Liver (tissue), 9 donors: ENCODE data around the gene SPINK6. TPM values are rescaled to one million over a fixed set of nuclear protein-coding genes. Genes with fewer than 3 reads are reported as not detected.

Source experiments
- DNase-seq: peaks from one replicate; pipeline ENCODE4 v3.0.0-alpha.2; 2017; ENCODE audit warnings: low spot score
- H3K27ac ChIP-seq, 2 donors: one replicate each; pipeline ENCODE4 v1.7.0; 2013; ENCODE audit warnings: inconsistent platforms in 2 of 2, low read length in 2 of 2, control low read depth in 1 of 2, low read depth in 1 of 2, mild to moderate bottlenecking in 1 of 2
- H3K27me3 ChIP-seq, 4 donors: one replicate each; pipeline versions ENCODE4 v1.6.1 to v1.7.0; 2013; ENCODE audit warnings: low read length in 3 of 4, inconsistent platforms in 1 of 4, mild to moderate bottlenecking in 1 of 4, moderate library complexity in 1 of 4; ENCODE audit not compliant: control insufficient read depth in 4 of 4, insufficient read depth in 4 of 4
- H3K36me3 ChIP-seq, 4 donors: one replicate each; pipeline versions ENCODE4 v1.6.1 to v1.7.0; 2013; ENCODE audit warnings: low read length in 3 of 4, mild to moderate bottlenecking in 3 of 4, low read depth in 1 of 4, moderate library complexity in 1 of 4; ENCODE audit not compliant: control insufficient read depth in 4 of 4, insufficient read depth in 3 of 4
- H3K4me1 ChIP-seq, 4 donors: one replicate each; pipeline versions ENCODE4 v1.6.1 to v1.7.0; 2013; ENCODE audit warnings: low read length in 3 of 4, mild to moderate bottlenecking in 3 of 4, moderate library complexity in 1 of 4; ENCODE audit not compliant: control insufficient read depth in 4 of 4, insufficient read depth in 4 of 4
- H3K4me3 ChIP-seq, 3 donors: one replicate each; pipeline versions ENCODE4 v1.6.1 to v1.7.0; 2013; ENCODE audit warnings: low read length in 3 of 3, control low read depth in 1 of 3, low read depth in 1 of 3, mild to moderate bottlenecking in 1 of 3
- H3K9ac ChIP-seq, 2 donors: one replicate each; pipeline ENCODE4 v1.7.0; 2013; ENCODE audit warnings: low read length in 2 of 2, mild to moderate bottlenecking in 2 of 2, moderate library complexity in 2 of 2, control low read depth in 1 of 2, low read depth in 1 of 2
- H3K9me3 ChIP-seq, 4 donors: one replicate each; pipeline versions ENCODE4 v1.6.1 to v1.7.0; 2013; ENCODE audit warnings: low read length in 3 of 4; ENCODE audit not compliant: control insufficient read depth in 4 of 4
- EGR1 ChIP-seq, 2 donors: IDR thresholded peaks; 2 replicates each; pipeline ENCODE4 v1.6.1; 2016 to 2018; ENCODE audit warnings: antibody characterized with exemption in 2 of 2, low read depth in 2 of 2
- HNF4A ChIP-seq, 2 donors: conservative IDR thresholded peaks; 2 replicates each; pipeline ENCODE4 v1.6.1; 2016; ENCODE audit warnings: antibody characterized with exemption in 2 of 2, mild to moderate bottlenecking in 2 of 2
- HNF4G ChIP-seq: IDR thresholded peaks from 2 replicates; pipeline ENCODE4 v1.6.1; 2016; ENCODE audit warnings: antibody characterized with exemption
- NR2F2 ChIP-seq: IDR thresholded peaks from 2 replicates; pipeline ENCODE4 v1.6.1; 2016; ENCODE audit warnings: antibody characterized with exemption
- RXRA ChIP-seq, 2 donors: IDR thresholded peaks; 2 replicates each; pipeline ENCODE4 v1.6.1; 2017 to 2018; ENCODE audit warnings: antibody characterized with exemption in 2 of 2, mild to moderate bottlenecking in 1 of 2
- SP1 ChIP-seq: IDR thresholded peaks from 2 replicates; pipeline ENCODE4 v1.6.1; 2018; ENCODE audit warnings: antibody characterized with exemption, mild to moderate bottlenecking
- TAF1 ChIP-seq: conservative IDR thresholded peaks from 2 replicates; pipeline ENCODE4 v1.6.1; 2016; ENCODE audit warnings: antibody characterized with exemption, mild to moderate bottlenecking
- YY1 ChIP-seq: IDR thresholded peaks from 2 replicates; pipeline ENCODE4 v1.6.1; 2016; ENCODE audit warnings: antibody characterized with exemption, mild to moderate bottlenecking
- WGBS: extraction: QIAGEN DNeasy Blood & Tissue Kit; methylation state at CpG from one replicate; pipeline ENCODE4 v1.1.7; 2013; 5-methylcytosine and 5-hydroxymethylcytosine counted together
- polyA plus RNA-seq, 2 donors: library from polyadenylated mRNA; stranded (reverse) in 1 of 2; unstranded in 1 of 2; fragments of 200-250 nt in 1 of 2; fragments of >200 nt in 1 of 2; fragmentation: Nextera tagmentation in 1 of 2; extraction: Ambion mirVana in 1 of 2; gene quantifications; one replicate each; pipeline versions ENCODE4 v1.2.1 to v1.2.3, GENCODE V29; 2013 to 2015
- total RNA-seq, 2 donors: library from RNA; depleted of rRNA; stranded (reverse); fragments of >200 nt; gene quantifications; one replicate each; pipeline ENCODE4 v1.2.3, GENCODE V29; 2014
- TF ChIP-seq, protein P1 (sequence below): fragments of 150-350 bp; IDR thresholded peaks from 2 replicates; pipeline ENCODE4 v1.5.1; 2017; ENCODE audit warnings: improper control_type of control experiment, low read depth, low read length; ENCODE audit not compliant: missing input control
- TF ChIP-seq, protein P2 (sequence below): IDR thresholded peaks from 2 replicates; pipeline ENCODE4 v1.6.1; 2016; ENCODE audit warnings: antibody characterized with exemption
- TF ChIP-seq, protein P3 (sequence below): IDR thresholded peaks from 2 replicates; pipeline ENCODE4 v1.6.1; 2016; ENCODE audit warnings: antibody characterized with exemption
- TF ChIP-seq, protein P4 (sequence below): IDR thresholded peaks from 2 replicates; pipeline ENCODE4 v1.6.1; 2016; ENCODE audit warnings: antibody characterized with exemption
- TF ChIP-seq, protein P5 (sequence below): IDR thresholded peaks from 2 replicates; pipeline ENCODE4 v1.6.1; 2016; ENCODE audit warnings: antibody characterized with exemption, mild to moderate bottlenecking
- donor health status: healthy.
- donor health status: healthy.
- donor health status: healthy.
- donor health status: healthy.
- donor health status: healthy.

The SPINK6 gene
- total and polyA plus RNA-seq, 4 donors: not detected

DNA sequence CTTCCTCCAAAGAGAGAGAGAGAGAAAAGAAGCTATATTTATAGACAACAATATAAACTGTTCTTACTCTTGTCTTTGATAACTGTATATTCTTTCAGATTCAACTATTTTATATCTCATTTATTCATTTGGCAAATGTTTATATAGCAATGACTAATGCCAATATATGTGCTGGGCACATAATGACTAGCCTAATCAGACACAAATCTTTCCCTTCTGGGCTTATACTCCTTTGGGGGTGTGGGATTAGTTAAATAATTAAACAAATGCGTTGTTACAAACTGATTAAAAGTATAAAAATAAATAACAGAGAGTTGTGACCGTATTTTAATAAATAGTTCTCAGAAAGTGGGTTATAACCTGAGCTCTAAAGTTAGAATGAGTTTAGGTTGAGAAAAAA is 30.5 kb upstream of the SPINK6 start (continued):
- TF ChIP-seq, protein P1, sequence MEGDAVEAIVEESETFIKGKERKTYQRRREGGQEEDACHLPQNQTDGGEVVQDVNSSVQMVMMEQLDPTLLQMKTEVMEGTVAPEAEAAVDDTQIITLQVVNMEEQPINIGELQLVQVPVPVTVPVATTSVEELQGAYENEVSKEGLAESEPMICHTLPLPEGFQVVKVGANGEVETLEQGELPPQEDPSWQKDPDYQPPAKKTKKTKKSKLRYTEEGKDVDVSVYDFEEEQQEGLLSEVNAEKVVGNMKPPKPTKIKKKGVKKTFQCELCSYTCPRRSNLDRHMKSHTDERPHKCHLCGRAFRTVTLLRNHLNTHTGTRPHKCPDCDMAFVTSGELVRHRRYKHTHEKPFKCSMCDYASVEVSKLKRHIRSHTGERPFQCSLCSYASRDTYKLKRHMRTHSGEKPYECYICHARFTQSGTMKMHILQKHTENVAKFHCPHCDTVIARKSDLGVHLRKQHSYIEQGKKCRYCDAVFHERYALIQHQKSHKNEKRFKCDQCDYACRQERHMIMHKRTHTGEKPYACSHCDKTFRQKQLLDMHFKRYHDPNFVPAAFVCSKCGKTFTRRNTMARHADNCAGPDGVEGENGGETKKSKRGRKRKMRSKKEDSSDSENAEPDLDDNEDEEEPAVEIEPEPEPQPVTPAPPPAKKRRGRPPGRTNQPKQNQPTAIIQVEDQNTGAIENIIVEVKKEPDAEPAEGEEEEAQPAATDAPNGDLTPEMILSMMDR: no peak
- no peak for TF ChIP-seq EGR1 (IDR thresholded peaks at IDR 0.05; ENCODE audit: low read depth in 2 of 2)
- TF ChIP-seq, protein P2, sequence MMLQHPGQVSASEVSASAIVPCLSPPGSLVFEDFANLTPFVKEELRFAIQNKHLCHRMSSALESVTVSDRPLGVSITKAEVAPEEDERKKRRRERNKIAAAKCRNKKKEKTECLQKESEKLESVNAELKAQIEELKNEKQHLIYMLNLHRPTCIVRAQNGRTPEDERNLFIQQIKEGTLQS: no peak
- no peak for TF ChIP-seq YY1
- TF ChIP-seq, protein P3, sequence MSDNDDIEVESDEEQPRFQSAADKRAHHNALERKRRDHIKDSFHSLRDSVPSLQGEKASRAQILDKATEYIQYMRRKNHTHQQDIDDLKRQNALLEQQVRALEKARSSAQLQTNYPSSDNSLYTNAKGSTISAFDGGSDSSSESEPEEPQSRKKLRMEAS: no peak

DNA sequence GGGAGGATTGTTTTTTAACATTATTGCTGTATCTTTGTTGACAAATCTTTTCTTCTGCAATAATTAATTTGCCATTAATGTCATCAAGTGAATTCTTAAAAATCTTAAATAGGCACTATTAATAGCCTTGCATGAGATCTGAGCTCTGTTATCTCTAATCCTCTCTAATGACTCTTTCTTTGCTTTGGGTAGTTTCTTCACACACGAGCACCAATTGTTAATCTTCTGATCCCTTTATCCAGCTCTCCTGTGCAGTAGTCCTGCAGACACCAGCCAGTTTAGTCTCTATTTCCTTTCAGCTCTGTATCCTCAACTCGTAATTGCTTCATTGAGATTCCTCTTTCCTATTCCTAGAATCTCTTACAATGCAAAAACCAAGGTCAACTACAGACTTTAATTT is 26.4 kb upstream of the SPINK6 start:
- H3K4me3 ChIP-seq: no peak overlapping the region
- TF ChIP-seq YY1 (no peak), HNF4A (conservative IDR thresholded peaks at IDR 0.05) (no peak), SP1 (no peak)
- WGBS: 60% methylated on average over 2 of the region's 2 CpGs

DNA sequence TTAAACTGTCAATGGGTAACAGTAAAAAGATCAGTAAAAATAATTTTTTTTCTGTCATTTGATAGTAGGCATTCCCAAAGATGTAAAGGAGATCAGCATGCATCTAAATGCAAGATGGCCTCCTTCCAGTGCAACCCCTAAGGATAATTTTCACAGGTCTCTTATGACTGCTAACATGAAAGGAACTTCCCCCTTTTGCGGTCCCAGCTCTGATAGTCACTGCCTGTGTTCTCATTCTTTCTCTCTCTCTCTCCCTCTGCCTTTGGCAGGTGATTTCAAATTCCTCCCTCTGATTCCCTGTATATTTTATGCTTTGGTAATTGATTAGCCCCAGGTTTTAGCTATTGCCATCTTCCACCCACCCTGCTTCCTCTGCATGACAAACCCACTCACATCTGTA is 25.6 kb upstream of the SPINK6 start:
- WGBS: 67% methylated on average over 1 of the region's 1 CpG
- no peak for DNase-seq
- Histone ChIP-seq H3K4me1 (no peaks in the 10 kb centered on the region), H3K27ac (no peak overlapping the region), H3K27me3 (no peaks in the 10 kb centered on the region), H3K36me3 (no peaks in the 10 kb centered on the region), H3K9me3 (no peaks in the 10 kb centered on the region), H3K9ac (no peak overlapping the region), H3K4me3 (no peak overlapping the region)
- TF ChIP-seq, protein P4, sequence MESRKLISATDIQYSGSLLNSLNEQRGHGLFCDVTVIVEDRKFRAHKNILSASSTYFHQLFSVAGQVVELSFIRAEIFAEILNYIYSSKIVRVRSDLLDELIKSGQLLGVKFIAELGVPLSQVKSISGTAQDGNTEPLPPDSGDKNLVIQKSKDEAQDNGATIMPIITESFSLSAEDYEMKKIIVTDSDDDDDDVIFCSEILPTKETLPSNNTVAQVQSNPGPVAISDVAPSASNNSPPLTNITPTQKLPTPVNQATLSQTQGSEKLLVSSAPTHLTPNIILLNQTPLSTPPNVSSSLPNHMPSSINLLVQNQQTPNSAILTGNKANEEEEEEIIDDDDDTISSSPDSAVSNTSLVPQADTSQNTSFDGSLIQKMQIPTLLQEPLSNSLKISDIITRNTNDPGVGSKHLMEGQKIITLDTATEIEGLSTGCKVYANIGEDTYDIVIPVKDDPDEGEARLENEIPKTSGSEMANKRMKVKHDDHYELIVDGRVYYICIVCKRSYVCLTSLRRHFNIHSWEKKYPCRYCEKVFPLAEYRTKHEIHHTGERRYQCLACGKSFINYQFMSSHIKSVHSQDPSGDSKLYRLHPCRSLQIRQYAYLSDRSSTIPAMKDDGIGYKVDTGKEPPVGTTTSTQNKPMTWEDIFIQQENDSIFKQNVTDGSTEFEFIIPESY: no peak
- TF ChIP-seq YY1 (no peak), EGR1 (IDR thresholded peaks at IDR 0.05; ENCODE audit: low read depth in 2 of 2) (no peak), SP1 (no peak), NR2F2 (no peak), HNF4G (no peak), TAF1 (no peak), RXRA (IDR thresholded peaks at IDR 0.05) (no peak)
- TF ChIP-seq, protein P5, sequence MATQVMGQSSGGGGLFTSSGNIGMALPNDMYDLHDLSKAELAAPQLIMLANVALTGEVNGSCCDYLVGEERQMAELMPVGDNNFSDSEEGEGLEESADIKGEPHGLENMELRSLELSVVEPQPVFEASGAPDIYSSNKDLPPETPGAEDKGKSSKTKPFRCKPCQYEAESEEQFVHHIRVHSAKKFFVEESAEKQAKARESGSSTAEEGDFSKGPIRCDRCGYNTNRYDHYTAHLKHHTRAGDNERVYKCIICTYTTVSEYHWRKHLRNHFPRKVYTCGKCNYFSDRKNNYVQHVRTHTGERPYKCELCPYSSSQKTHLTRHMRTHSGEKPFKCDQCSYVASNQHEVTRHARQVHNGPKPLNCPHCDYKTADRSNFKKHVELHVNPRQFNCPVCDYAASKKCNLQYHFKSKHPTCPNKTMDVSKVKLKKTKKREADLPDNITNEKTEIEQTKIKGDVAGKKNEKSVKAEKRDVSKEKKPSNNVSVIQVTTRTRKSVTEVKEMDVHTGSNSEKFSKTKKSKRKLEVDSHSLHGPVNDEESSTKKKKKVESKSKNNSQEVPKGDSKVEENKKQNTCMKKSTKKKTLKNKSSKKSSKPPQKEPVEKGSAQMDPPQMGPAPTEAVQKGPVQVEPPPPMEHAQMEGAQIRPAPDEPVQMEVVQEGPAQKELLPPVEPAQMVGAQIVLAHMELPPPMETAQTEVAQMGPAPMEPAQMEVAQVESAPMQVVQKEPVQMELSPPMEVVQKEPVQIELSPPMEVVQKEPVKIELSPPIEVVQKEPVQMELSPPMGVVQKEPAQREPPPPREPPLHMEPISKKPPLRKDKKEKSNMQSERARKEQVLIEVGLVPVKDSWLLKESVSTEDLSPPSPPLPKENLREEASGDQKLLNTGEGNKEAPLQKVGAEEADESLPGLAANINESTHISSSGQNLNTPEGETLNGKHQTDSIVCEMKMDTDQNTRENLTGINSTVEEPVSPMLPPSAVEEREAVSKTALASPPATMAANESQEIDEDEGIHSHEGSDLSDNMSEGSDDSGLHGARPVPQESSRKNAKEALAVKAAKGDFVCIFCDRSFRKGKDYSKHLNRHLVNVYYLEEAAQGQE: no peak
- TF ChIP-seq, protein P3: no peak
- TF ChIP-seq, protein P1: no peak

More for the DNA sequence above, 26.4 kb upstream of the SPINK6 start:
- Histone ChIP-seq H3K9me3 (no peaks in the 10 kb centered on the region), H3K36me3 (no peaks in the 10 kb centered on the region), H3K9ac (no peak overlapping the region), H3K27me3 (no peaks in the 10 kb centered on the region), H3K4me1 (no peaks in the 10 kb centered on the region), H3K27ac (no peak overlapping the region)
- no peak for DNase-seq
